ENCODE data around the gene MYO1G.

MYO1G gene

GRCh38 chr7:44956157-44956766 is 22.6 kb downstream of the MYO1G start:
- Histone ChIP-seq H3K4me3 (replicated peaks; ENCODE audit: insufficient read depth, low read length) (no peak overlapping the region), H3K27ac (replicated peaks) (no peak overlapping the region), H3K27me3 (ENCODE audit: insufficient read depth, poor library complexity, severe bottlenecking) (no peaks in the 10 kb centered on the region)
- no peak for TF ChIP-seq POLR2AphosphoS5 (IDR thresholded peaks at IDR 0.05; ENCODE audit: low read depth)
- no peak for TF ChIP-seq CTCF (IDR thresholded peaks at IDR 0.05; ENCODE audit: insufficient read depth, low read length)
- no peak for TF ChIP-seq SPI1 (IDR thresholded peaks at IDR 0.05; ENCODE audit: borderline replicate concordance, low read depth)
- no peak for TF ChIP-seq REST (IDR thresholded peaks at IDR 0.05; ENCODE audit: insufficient replicate concordance, low read depth)
- no peak for TF ChIP-seq GABPA (IDR thresholded peaks at IDR 0.05; ENCODE audit: low read depth)
- DNase-seq (ENCODE audit: low read depth in 1 of 2, low spot score in 1 of 2), result no peak

GRCh38 chr7:44955733-44956132 is 23.1 kb downstream of the MYO1G start:
- Histone ChIP-seq H3K27ac (replicated peaks) (no peak overlapping the region), H3K4me3 (replicated peaks; ENCODE audit: insufficient read depth, low read length) (no peak overlapping the region), H3K27me3 (ENCODE audit: insufficient read depth, poor library complexity, severe bottlenecking) (no peaks in the 10 kb centered on the region)
- TF ChIP-seq CTCF (IDR thresholded peaks at IDR 0.05; ENCODE audit: insufficient read depth, low read length), result no peak
- no peak for TF ChIP-seq POLR2AphosphoS5 (IDR thresholded peaks at IDR 0.05; ENCODE audit: low read depth)
- TF ChIP-seq GABPA (IDR thresholded peaks at IDR 0.05; ENCODE audit: low read depth), result no peak
- DNase-seq (ENCODE audit: low read depth in 1 of 2, low spot score in 1 of 2), result no peak

GRCh38 chr7:44953156-44953555 is 25.7 kb downstream of the MYO1G start:
- TF ChIP-seq SPI1 (IDR thresholded peaks at IDR 0.05; ENCODE audit: borderline replicate concordance, low read depth) (no peak), REST (IDR thresholded peaks at IDR 0.05; ENCODE audit: insufficient replicate concordance, low read depth) (no peak), GABPA (IDR thresholded peaks at IDR 0.05; ENCODE audit: low read depth) (no peak), CTCF (IDR thresholded peaks at IDR 0.05; ENCODE audit: insufficient read depth, low read length) (no peak), POLR2AphosphoS5 (IDR thresholded peaks at IDR 0.05; ENCODE audit: low read depth) (no peak)
- no peak overlapping the region for H3K4me3 ChIP-seq (replicated peaks; ENCODE audit: insufficient read depth, low read length)
- no peak for DNase-seq (ENCODE audit: low read depth in 1 of 2, low spot score in 1 of 2)
- no peak overlapping the region for H3K27ac ChIP-seq (replicated peaks)
- no peaks in the 10 kb centered on the region for H3K27me3 ChIP-seq (ENCODE audit: insufficient read depth, poor library complexity, severe bottlenecking)

- H3K27ac ChIP-seq (replicated peaks), result no peak overlapping the region
- TF ChIP-seq POLR2AphosphoS5 (IDR thresholded peaks at IDR 0.05; ENCODE audit: low read depth) (no peak), CTCF (IDR thresholded peaks at IDR 0.05; ENCODE audit: insufficient read depth, low read length) (no peak), REST (IDR thresholded peaks at IDR 0.05; ENCODE audit: insufficient replicate concordance, low read depth) (no peak), SPI1 (IDR thresholded peaks at IDR 0.05; ENCODE audit: borderline replicate concordance, low read depth) (no peak), GABPA (IDR thresholded peaks at IDR 0.05; ENCODE audit: low read depth) (no peak)
- DNase-seq (ENCODE audit: low read depth in 1 of 2, low spot score in 1 of 2), result no peak
Measured at GRCh38 chr7:44949303-44949702, 29.5 kb downstream of the MYO1G start.

More at GRCh38 chr7:44949303-44949702, 29.5 kb downstream of the MYO1G start:
- Histone ChIP-seq H3K4me3 (replicated peaks; ENCODE audit: insufficient read depth, low read length) (no peak overlapping the region), H3K27me3 (ENCODE audit: insufficient read depth, poor library complexity, severe bottlenecking) (no peaks in the 10 kb centered on the region)

Data from HL-60 (cell line).